TTC549 (cell line): ENCODE results near the gene PARD3.
"Not testable (repeated sequence)": the region's sequence is repeated elsewhere in the genome, so short reads cannot be mapped to it uniquely, and the experiment has no call there.

Source experiments
- FAIRE-seq: peaks from 2 replicates; lab custom pipeline; 2012; peaks lifted over from hg19 to GRCh38; lab: Jason Lieb, UNC

PARD3 gene

GRCh38 chr10:34088208-34088794, 726.8 kb downstream of the PARD3 start:
- FAIRE-seq = no peak

GRCh38 chr10:34087095-34087418, 728.0 kb downstream of the PARD3 start:
- FAIRE-seq = no peak

- FAIRE-seq = no peak
Observed at GRCh38 chr10:34083567-34083966, 731.5 kb downstream of the PARD3 start.

GRCh38 chr10:34081948-34082347, 733.1 kb downstream of the PARD3 start:
- no peak for FAIRE-seq

- no peak for FAIRE-seq
Observed at GRCh38 chr10:34081347-34081743, 733.8 kb downstream of the PARD3 start.

- FAIRE-seq = no peak
Observed at GRCh38 chr10:34080485-34081346, 734.4 kb downstream of the PARD3 start.

GRCh38 chr10:34079702-34080484, 735.2 kb downstream of the PARD3 start:
- FAIRE-seq = no peak

- FAIRE-seq = no peak
Observed at GRCh38 chr10:34078745-34079470, 736.2 kb downstream of the PARD3 start.

GRCh38 chr10:34078017-34078744, 736.9 kb downstream of the PARD3 start:
- no peak for FAIRE-seq

- FAIRE-seq = no peak
Observed at GRCh38 chr10:34076443-34076842, 738.7 kb downstream of the PARD3 start.

GRCh38 chr10:34075254-34075926, 739.7 kb downstream of the PARD3 start:
- no peak for FAIRE-seq

GRCh38 chr10:34074051-34074450, 741.0 kb downstream of the PARD3 start:
- no peak for FAIRE-seq

- FAIRE-seq = not testable (repeated sequence)
Observed at GRCh38 chr10:34067741-34068140, 747.4 kb downstream of the PARD3 start.

- FAIRE-seq = no peak
Observed at GRCh38 chr10:34063592-34063991, 751.5 kb downstream of the PARD3 start.

GRCh38 chr10:34061841-34062240, 753.3 kb downstream of the PARD3 start:
- no peak for FAIRE-seq
